T-cell (primary cell): ENCODE measurements around the gene IFNLR1. TPM values are rescaled to one million over a fixed set of nuclear protein-coding genes. Genes with fewer than 3 reads are reported as not detected.

Source experiments
- ATAC-seq, 4 experiments: fragments of 200-7000 bp in 3 of 4; fragments of 150-1000 bp in 1 of 4; cut with Tn5 transposase; replicated peaks in 1 of 4; 1 replicate in 3 of 4; 2 replicates in 1 of 4; pipeline ENCODE4 v1.10.0; 2021; ENCODE audit warnings: moderate library complexity in 3 of 4, mild to moderate bottlenecking in 2 of 4, moderate number of reproducible peaks in 1 of 4
- CTCF ChIA-PET, 2 donors: fragments of 300-600 bp; sonication (Branson Sonifier 250); formaldehyde crosslinking; loops; one replicate each; lab custom pipeline; 2022; ENCODE audit warnings: antibody characterized with exemption in 2 of 2; lab: Charles Lee
- POLR2A ChIA-PET, 2 donors: fragments of 300-600 bp; sonication (Branson Sonifier 250); formaldehyde crosslinking; loops; one replicate each; lab custom pipeline; 2022; ENCODE audit warnings: antibody characterized with exemption in 2 of 2; lab: Charles Lee
- DNase-seq, 35 experiments: peaks; one replicate each; pipeline versions ENCODE4 v3.0.0 to v3.0.0-alpha.2; 2013 to 2023
- H3K27ac ChIP-seq: one replicate; pipeline ENCODE4 v1.5.1; 2013; ENCODE audit warnings: low read length
- H3K27me3 ChIP-seq, 2 experiments: replicated peaks in 1 of 2; 1 replicate in 1 of 2; 2 replicates in 1 of 2; pipeline versions ENCODE4 v1.6.1 to v1.7.0; 2013; ENCODE audit warnings: low read length in 1 of 2, mixed read lengths in 1 of 2; ENCODE audit not compliant: control insufficient read depth in 2 of 2, insufficient read depth in 2 of 2; ENCODE audit errors: extremely low read depth in 1 of 2
- H3K36me3 ChIP-seq, 2 donors: 1 replicate in 1 of 2; 2 replicates in 1 of 2; pipeline versions ENCODE4 v1.6.1 to v1.7.0; 2013; ENCODE audit warnings: low read length in 1 of 2; ENCODE audit not compliant: control insufficient read depth in 2 of 2, insufficient read depth in 1 of 2; ENCODE audit errors: extremely low read depth in 1 of 2
- H3K4me1 ChIP-seq, 2 experiments: 1 replicate in 1 of 2; 2 replicates in 1 of 2; pipeline versions ENCODE4 v1.6.1 to v1.7.0; 2013; ENCODE audit warnings: low read length in 2 of 2, mixed read lengths in 1 of 2; ENCODE audit not compliant: insufficient read depth in 2 of 2, control insufficient read depth in 1 of 2; ENCODE audit errors: extremely low read depth in 1 of 2
- H3K4me3 ChIP-seq, 2 donors: 1 replicate in 1 of 2; 2 replicates in 1 of 2; pipeline versions ENCODE4 v1.5.1 to v1.7.0; 2013; ENCODE audit warnings: mild to moderate bottlenecking in 2 of 2, low read length in 1 of 2, moderate library complexity in 1 of 2; ENCODE audit not compliant: control insufficient read depth in 1 of 2; ENCODE audit errors: extremely low read depth in 1 of 2
- H3K9me3 ChIP-seq: 2 replicates; pipeline ENCODE4 v1.7.0; 2013
- H3K27ac Mint-ChIP-seq, 2 donors: one replicate each; pipeline ENCODE4 v1.8.0; 2020 to 2021; ENCODE audit warnings: mild to moderate bottlenecking in 2 of 2, mixed read lengths in 2 of 2
- H3K27me3 Mint-ChIP-seq, 2 donors: one replicate each; pipeline ENCODE4 v1.8.0; 2021 to 2022; ENCODE audit warnings: mixed read lengths in 2 of 2
- H3K36me3 Mint-ChIP-seq: one replicate; pipeline ENCODE4 v1.8.0; 2021; ENCODE audit warnings: mixed read lengths
- H3K4me1 Mint-ChIP-seq, 3 donors: one replicate each; pipeline ENCODE4 v1.8.0; 2020 to 2022; ENCODE audit warnings: mixed read lengths in 3 of 3, mild to moderate bottlenecking in 1 of 3
- H3K4me3 Mint-ChIP-seq, 3 donors: one replicate each; pipeline ENCODE4 v1.8.0; 2020 to 2022; ENCODE audit warnings: mild to moderate bottlenecking in 3 of 3, mixed read lengths in 3 of 3, moderate library complexity in 3 of 3
- H3K9me3 Mint-ChIP-seq, 3 donors: one replicate each; pipeline ENCODE4 v1.8.0; 2020 to 2022; ENCODE audit warnings: mixed read lengths in 3 of 3
- WGBS: methylation state at CpG from one replicate; pipeline ENCODE4 v1.1.5; 2013; ENCODE audit warnings: missing lambda C conversion rate; ENCODE audit not compliant: insufficient coverage; 5-methylcytosine and 5-hydroxymethylcytosine counted together
- total RNA-seq, 35 experiments: library from RNA in 6 of 35; stranded (reverse) in 6 of 35; fragments of 120-200 nt in 1 of 35; gene quantifications; one replicate each; pipeline versions ENCODE4 v1.2.1 to v1.2.4 and lab custom pipeline; 2013 to 2026

IFNLR1 gene
- total RNA-seq, 5 donors from 2014 or later (not counting 1 experiment from before 2014, with no cell fraction given) = 2.4 to 7.0 (median 6.0) TPM

DNA sequence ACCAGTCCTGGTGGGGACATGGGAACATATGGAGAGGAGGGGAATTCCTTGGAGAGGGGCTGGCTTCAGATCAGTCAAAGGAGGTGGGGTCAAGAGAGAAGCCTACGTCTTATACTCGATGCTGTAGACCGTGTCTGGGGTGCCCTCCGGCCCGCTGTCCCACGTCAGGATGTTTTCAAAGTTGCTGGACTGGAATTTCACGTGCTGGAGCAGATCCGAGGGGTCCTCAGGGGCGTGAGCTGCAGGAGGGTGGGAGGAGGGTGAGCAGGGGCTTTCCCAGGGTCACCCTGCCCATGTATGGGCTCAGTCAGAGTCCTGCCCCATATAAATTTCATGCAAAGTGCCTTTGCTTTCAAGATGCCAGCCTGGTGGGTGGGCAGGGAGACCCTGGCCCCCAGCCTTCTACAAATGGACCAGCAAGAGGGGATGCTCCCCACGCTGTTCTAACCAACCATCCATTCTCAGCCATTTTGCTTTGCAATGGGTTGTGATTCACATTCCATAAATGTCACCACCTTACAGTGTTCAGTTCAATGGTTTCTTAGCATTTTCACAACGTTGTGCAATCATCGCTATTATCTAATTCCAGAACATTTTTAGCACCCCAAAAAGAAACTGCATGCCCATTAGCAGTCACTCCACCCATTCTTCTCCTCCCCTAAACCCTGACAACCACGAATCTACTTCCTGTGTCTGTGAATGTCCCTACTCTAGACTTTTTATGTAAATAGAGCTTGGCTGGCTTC lies 48.4 kb downstream of the IFNLR1 start:
- no peak overlapping the region for H3K4me3 ChIP-seq
- H3K4me3 Mint-ChIP-seq = no peak overlapping the region
- no peaks in the 10 kb centered on the region for H3K36me3 ChIP-seq
- DNase-seq = no peak
- H3K9me3 ChIP-seq = no peaks in the 10 kb centered on the region
- no peaks in the 10 kb centered on the region for H3K9me3 Mint-ChIP-seq
- ATAC-seq = no peak
- H3K27me3 Mint-ChIP-seq = peaks cover 10 to 15% of the 10 kb centered on the region in 2 donors
- H3K27ac Mint-ChIP-seq = no peak overlapping the region
- H3K27me3 ChIP-seq = peaks cover 0 to 33% of the 10 kb centered on the region in 2 experiments
- no peaks in the 10 kb centered on the region for H3K36me3 Mint-ChIP-seq
- H3K27ac ChIP-seq = no peak overlapping the region
- ChIA-PET POLR2A (interaction anchor here in 1 of 2 donors (0.6 kb wide), 1 partner anchor 525 kb away, joined by 7 read pairs; no protein-coding TSS in a partner anchor), CTCF (no interaction called here)
- WGBS = 83% methylated on average over 11 of the region's 13 CpGs
- peaks cover 0 to 4% (median 4%) of the 10 kb centered on the region in 3 donors for H3K4me1 Mint-ChIP-seq
- H3K4me1 ChIP-seq = peaks cover 0 to 6% of the 10 kb centered on the region in 2 experiments

DNA sequence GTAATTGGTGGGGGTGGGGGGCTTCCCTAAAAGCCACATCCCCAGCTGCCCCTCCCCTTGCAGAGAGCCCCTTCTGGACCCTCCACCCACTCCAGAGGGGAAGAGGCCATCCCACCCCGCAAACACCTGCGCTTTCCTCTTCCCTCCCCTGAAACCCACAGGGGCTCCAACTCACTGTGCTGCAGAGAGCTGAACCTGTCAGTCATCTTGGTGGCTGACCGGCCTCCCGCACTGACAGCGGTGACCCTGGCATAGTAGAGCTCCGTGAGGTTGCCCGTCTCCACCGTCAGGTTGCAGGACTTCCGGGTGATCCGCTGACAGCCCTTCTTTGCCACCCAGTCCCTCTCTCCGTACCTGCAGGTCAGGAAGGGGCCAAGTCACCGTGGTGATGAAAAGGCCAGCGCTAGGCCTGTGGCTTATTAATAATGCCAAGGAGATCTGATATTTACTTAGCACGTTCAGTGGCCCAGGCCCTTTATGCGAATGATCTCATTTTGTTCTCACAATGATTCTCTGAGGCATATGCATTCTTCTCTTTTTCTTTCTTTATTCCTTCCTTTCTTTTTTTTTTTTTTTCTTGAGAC lies 50.0 kb downstream of the IFNLR1 start:
- Histone ChIP-seq H3K4me3 (no peak overlapping the region), H3K27ac (no peak overlapping the region), H3K9me3 (no peaks in the 10 kb centered on the region), H3K27me3 (peaks cover 0 to 25% of the 10 kb centered on the region in 2 experiments), H3K36me3 (no peaks in the 10 kb centered on the region), H3K4me1 (peaks cover 0 to 6% of the 10 kb centered on the region in 2 experiments)
- 94% methylated on average over 13 of the region's 15 CpGs for WGBS
- ATAC-seq (no peak), DNase-seq (no peak)
- Mint-ChIP-seq H3K27ac (no peak overlapping the region), H3K4me3 (no peak overlapping the region), H3K36me3 (no peaks in the 10 kb centered on the region), H3K4me1 (peaks cover 0 to 4% (median 4%) of the 10 kb centered on the region in 3 donors), H3K9me3 (no peaks in the 10 kb centered on the region), H3K27me3 (peaks cover 12 to 18% of the 10 kb centered on the region in 2 donors)
- ChIA-PET CTCF (interaction anchor here in 1 of 2 donors (0.5 kb wide), 1 partner anchor 63 kb away, joined by 3 read pairs; no protein-coding TSS in a partner anchor), POLR2A (no interaction called here)

DNA sequence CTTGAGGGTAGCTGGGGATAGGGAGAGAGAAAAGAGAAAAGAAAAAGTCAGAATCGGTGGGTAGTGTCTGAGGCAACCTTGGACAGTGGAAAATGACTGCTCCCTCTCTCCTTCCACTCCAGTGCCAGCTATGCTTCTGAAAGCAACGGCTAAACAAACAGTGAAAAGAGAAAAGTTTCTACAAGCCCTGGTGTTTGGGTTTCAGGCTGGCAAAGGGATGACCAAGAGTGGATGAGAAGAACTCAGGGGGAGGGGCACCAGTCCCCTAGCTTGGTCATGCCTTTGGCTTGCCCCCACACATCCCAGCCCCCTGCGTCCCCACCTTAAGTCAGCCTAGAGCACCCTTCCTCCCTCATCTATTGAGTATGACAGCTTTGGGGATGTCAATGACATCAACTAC lies 52.7 kb downstream of the IFNLR1 start:
- ATAC-seq = no peak
- Mint-ChIP-seq H3K36me3 (no peaks in the 10 kb centered on the region), H3K4me1 (peaks cover 0 to 4% (median 4%) of the 10 kb centered on the region in 3 donors), H3K4me3 (no peak overlapping the region), H3K9me3 (peaks cover 0 to 4% (median 0%) of the 10 kb centered on the region in 3 donors), H3K27ac (no peak overlapping the region), H3K27me3 (peaks cover 6 to 12% of the 10 kb centered on the region in 2 donors)
- Histone ChIP-seq H3K27me3 (peaks cover 0 to 14% of the 10 kb centered on the region in 2 experiments), H3K4me3 (no peak overlapping the region), H3K36me3 (no peaks in the 10 kb centered on the region), H3K9me3 (no peaks in the 10 kb centered on the region), H3K27ac (no peak overlapping the region), H3K4me1 (peaks cover 0 to 6% of the 10 kb centered on the region in 2 experiments)
- ChIA-PET POLR2A (no interaction called here), CTCF (interaction anchor here in 1 of 2 donors (1.4 kb wide), 1 partner anchor 257 kb away, joined by 4 read pairs; no protein-coding TSS in a partner anchor)
- DNase-seq = no peak
- WGBS = no CpG with 5 or more reads among the region's 3 CpGs

DNA sequence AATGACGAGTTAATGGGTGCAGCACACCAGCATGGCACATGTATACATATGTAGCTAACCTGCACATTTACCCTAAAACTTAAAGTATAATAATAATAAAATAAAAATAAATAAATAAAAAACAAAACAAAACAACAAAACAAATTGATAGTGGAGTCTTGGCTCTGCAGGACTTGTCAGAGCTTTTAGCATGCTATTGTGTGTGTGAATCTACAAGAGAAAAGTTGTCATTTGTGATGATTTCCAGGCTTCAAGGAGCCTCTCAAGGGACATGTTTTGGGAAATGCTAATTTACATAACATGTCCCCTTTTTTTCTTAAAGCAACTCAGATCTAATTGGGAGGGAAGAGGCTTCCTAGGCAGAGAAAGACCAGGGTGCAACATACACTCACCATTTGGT lies 53.3 kb downstream of the IFNLR1 start:
- DNase-seq = no peak
- no peak overlapping the region for H3K4me3 ChIP-seq
- H3K27me3 Mint-ChIP-seq = peaks cover 6 to 12% of the 10 kb centered on the region in 2 donors
- ATAC-seq = no peak
- H3K4me3 Mint-ChIP-seq = no peak overlapping the region
- no peaks in the 10 kb centered on the region for H3K9me3 ChIP-seq
- H3K27ac Mint-ChIP-seq = no peak overlapping the region
- H3K27me3 ChIP-seq = peaks cover 0 to 14% of the 10 kb centered on the region in 2 experiments
- peaks cover 0 to 4% (median 4%) of the 10 kb centered on the region in 3 donors for H3K9me3 Mint-ChIP-seq
- no peak overlapping the region for H3K27ac ChIP-seq
- H3K4me1 ChIP-seq = peaks cover 0 to 4% of the 10 kb centered on the region in 2 experiments
- ChIA-PET POLR2A (no interaction called here), CTCF (no interaction called here)
- H3K36me3 Mint-ChIP-seq = no peaks in the 10 kb centered on the region
- H3K4me1 Mint-ChIP-seq = peaks cover 0 to under 1% (median under 1%) of the 10 kb centered on the region in 3 donors
- no CpG with 5 or more reads among the region's 1 CpG for WGBS
- no peaks in the 10 kb centered on the region for H3K36me3 ChIP-seq

DNA sequence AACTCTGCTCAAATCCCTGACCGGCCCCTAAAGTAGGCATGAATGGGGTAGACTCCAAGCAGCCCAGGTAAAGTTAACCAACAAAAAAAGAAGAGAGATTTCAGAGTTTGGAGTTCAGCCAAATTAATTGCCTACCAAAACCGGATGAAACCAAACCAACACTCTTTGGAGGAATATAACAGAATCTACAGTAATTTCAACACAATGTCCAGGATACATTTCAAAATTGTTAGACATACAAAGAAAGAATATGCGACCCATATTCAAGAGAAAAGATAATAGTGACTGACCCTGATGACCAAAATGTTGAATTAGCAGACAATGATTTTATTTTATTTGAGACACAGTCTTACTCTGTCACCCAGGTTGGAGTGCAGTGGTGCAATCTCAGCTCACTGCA lies 56.7 kb downstream of the IFNLR1 start:
- H3K4me1 ChIP-seq = no peaks in the 10 kb centered on the region
- no peak overlapping the region for H3K27ac ChIP-seq
- ChIA-PET POLR2A (no interaction called here), CTCF (no interaction called here)
- no peak for DNase-seq
- peaks cover 6 to 12% of the 10 kb centered on the region in 2 donors for H3K27me3 Mint-ChIP-seq
- no peak overlapping the region for H3K27ac Mint-ChIP-seq
- H3K36me3 ChIP-seq = no peaks in the 10 kb centered on the region
- H3K36me3 Mint-ChIP-seq = no peaks in the 10 kb centered on the region
- H3K4me3 Mint-ChIP-seq = no peak overlapping the region
- WGBS = 80% methylated on average over 1 of the region's 3 CpGs
- H3K4me1 Mint-ChIP-seq = no peaks in the 10 kb centered on the region
- peaks cover 0 to 5% of the 10 kb centered on the region in 2 experiments for H3K27me3 ChIP-seq
- peaks cover 0 to 4% (median 4%) of the 10 kb centered on the region in 3 donors for H3K9me3 Mint-ChIP-seq
- no peak for ATAC-seq
- no peak overlapping the region for H3K4me3 ChIP-seq
- no peaks in the 10 kb centered on the region for H3K9me3 ChIP-seq

DNA sequence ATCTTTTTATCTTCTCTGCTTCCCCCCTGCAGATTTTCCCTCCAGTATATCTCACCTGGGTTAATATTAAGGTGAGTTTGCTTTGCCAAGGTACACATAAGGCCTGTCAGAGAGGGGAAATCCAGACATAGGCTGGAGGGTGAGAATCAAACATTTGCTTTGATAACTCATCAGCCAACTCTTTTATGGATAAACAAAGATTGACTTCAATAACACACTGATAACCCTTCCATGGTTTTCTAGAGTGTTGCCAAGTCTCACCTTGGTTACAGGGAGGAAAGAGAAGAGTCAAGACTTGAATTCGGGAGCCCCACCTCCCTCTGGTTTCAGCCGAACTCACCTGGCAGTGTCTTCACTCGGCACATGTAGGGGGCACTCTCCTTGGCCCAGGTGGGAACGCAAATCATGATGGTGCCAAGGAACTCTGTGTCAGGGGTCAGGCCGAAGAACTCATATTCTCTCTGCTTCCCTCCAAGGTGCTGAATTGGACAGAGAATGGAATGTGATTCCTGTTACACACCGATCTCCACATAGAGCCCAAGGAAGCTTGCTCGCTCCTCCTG lies 59.2 kb downstream of the IFNLR1 start:
- POLR2A ChIA-PET = no interaction called here
- ATAC-seq = no peak
- Histone ChIP-seq H3K27ac (no peak overlapping the region), H3K9me3 (no peaks in the 10 kb centered on the region), H3K4me3 (no peak overlapping the region), H3K4me1 (no peaks in the 10 kb centered on the region), H3K27me3 (peaks cover 0 to 12% of the 10 kb centered on the region in 2 experiments), H3K36me3 (no peaks in the 10 kb centered on the region)
- Mint-ChIP-seq H3K36me3 (no peaks in the 10 kb centered on the region), H3K9me3 (peaks cover 0 to 4% (median 4%) of the 10 kb centered on the region in 3 donors), H3K27me3 (peaks cover 2 to 3% of the 10 kb centered on the region in 2 donors), H3K4me3 (no peak overlapping the region), H3K4me1 (no peaks in the 10 kb centered on the region), H3K27ac (no peak overlapping the region)
- whole genome bisulfite sequencing = 89% methylated on average over 3 of the region's 7 CpGs
- no peak for DNase-seq
- CTCF ChIA-PET = no interaction called here
